HK-2 (cell line): Measurements from ENCODE around the gene LIPG.

Source experiments
- DNase-seq: peaks from one replicate; pipeline ENCODE4 v3.0.0-alpha.2; 2018; ENCODE audit not compliant: unreplicated experiment

LIPG gene

DNA sequence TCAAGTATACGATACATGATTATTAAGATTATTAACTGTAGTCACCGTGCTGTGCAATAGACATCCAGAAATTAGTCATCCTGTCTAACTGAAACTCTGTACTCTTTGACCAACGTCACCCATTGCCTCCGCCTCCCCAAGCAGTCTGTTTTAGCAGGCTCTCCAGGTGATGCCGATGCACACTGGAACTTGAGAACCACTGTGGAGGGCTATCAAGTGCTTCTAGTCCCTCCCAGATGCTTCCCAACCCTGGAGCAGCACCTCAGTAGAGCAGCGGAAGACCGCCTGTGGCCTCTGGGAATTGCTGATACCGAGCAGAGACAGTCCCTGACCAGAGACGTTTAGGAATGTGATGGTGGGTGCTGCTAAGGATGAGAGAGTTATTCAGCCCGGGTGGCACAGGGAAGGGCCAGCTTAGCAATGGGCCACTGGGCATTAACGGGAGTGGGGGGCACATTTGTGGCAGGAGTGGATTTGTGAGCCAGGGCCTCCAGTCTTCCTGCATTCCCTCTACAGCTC lies 50.7 kb downstream of the LIPG start:
- DNase-seq: no peak

DNA sequence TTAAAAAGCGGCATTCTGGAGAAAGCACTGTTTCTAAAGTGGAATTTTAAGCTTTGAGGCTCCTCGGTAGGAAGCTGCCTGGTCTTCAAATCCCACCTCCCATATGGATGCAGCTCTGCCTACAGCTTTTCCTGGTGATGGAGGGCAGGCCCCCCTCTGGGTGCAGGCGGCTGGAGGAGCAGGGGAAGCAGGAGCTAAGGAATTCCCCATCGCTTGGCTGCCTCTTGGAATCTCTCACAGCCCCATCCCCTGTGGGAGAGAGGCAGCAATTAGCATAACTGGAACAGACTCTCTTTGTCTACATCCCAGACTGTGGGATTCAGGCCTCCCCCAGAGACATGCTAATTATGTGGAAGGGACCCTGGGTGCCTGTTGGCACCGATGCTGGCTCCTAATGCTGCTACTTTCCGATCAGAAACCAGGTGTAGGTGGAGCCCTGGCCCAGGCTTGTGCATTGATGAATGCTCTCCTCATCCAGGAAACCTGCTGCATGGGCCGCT lies 51.3 kb downstream of the LIPG start:
- DNase-seq: no peak

- no peak for DNase-seq
Observed at GRCh38 chr18:49613641-49614151, 51.8 kb downstream of the LIPG start.

- no peak for DNase-seq
Observed at GRCh38 chr18:49616618-49617328, 54.9 kb downstream of the LIPG start.

DNA sequence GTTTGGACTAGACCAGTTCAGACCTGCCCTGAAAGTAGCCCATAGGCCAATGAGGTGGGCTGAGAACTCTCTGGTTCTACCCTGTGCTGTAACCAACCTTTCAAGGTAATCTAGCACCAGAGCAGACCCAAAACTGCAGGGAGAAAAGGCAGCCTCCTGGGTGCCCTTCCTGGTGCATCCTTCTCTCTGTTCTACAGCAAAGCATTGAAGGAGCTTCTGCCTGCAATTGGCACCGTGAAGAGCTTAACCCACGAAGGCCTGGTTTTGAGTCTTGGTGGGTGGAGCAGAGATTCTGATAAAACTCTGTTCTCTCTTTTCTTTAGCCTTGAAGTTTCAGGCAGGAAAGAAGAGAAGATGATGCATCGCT lies 55.5 kb downstream of the LIPG start:
- DNase-seq: no peak

- no peak for DNase-seq
Observed at GRCh38 chr18:49617865-49618264, 56.0 kb downstream of the LIPG start.

- DNase-seq: no peak
Observed at GRCh38 chr18:49618742-49619681, 57.2 kb downstream of the LIPG start.

DNA sequence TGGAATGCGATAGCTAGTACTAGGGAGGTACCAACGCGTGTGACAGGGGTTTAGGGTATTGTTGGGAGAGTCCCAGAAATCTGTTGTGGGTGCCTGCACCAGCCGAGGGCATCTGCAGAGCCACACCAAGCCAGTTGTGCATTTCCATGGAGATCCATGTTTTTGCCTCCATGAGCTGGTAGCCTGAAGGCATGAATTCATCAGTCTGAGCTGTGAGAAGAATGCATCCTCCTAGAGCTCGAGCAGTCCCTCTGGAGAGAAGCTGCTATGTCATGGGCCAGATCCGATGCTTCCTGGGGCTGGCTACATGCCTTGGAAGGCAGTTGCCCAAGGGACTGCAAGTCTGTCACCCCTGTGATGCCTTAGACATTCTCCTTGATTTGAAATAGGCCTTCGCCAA lies 57.9 kb downstream of the LIPG start:
- no peak for DNase-seq

DNA sequence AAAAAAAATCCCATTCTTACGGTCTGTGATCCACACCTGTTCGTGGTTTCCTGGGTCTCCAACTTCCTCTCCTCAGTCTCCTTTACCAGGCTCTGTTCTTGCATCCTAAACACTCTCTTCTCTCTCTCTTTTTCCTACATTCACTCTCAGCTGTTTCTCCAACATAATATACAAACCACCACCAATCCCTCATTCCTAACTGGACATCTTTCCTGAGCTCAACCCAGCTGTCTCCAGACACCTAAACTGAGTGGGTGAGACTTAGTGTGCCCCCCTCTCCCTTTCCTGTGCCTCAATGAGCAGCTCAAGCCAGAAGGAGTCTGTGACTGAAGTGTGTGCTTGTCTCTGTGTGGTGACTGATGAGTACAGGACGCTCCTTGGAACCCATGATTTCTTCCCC lies 59.4 kb downstream of the LIPG start:
- no peak for DNase-seq

DNA sequence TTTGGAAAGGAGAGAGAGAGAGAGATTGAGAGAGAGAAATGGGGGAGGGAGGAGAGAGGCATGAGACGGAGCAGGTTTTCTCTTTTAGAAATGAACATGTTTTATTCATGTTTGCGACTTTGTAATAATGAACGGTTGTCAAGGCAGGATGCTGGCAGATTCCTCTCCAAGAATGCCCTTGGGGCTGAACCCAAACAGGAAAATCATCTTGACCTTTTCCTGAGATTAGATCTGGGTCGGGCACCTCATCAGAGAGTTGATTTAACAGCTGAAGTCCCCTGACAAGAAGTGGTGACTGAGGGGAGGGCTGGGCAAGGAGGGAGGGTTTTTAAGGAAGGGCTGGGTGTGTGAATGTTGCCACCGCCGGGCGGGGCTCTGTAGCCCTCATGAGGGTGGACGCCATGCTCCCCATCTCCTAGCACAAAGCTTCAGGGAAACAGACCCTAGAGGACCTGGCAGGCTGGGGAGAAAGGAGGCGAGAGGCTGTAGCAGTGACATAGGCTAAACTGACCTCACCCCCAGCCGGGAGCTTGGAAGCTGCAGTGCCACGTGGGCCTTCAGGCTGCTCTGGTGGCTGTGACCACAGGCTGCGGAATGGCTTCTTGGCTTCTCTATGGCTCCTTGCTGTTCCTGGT lies 60.0 kb downstream of the LIPG start:
- DNase-seq: no peak

DNA sequence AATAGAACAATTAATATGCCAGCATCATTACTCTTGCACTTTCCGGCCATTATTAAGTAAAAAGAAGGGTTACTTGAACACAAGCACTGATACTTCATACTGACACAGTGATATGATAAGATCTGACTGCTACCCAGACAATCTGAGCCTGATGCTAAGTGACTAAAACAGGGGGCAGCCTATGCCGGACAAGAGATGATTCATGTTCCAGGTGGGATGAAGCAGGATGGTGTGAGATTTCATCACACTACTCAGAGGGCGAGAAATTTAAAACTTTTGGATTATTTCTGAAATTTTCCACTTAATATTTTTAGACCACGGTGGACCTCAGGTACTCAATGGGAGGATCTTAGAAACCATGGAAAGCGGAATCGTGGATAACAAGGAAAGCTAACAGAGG lies 61.7 kb downstream of the LIPG start:
- no peak for DNase-seq

DNA sequence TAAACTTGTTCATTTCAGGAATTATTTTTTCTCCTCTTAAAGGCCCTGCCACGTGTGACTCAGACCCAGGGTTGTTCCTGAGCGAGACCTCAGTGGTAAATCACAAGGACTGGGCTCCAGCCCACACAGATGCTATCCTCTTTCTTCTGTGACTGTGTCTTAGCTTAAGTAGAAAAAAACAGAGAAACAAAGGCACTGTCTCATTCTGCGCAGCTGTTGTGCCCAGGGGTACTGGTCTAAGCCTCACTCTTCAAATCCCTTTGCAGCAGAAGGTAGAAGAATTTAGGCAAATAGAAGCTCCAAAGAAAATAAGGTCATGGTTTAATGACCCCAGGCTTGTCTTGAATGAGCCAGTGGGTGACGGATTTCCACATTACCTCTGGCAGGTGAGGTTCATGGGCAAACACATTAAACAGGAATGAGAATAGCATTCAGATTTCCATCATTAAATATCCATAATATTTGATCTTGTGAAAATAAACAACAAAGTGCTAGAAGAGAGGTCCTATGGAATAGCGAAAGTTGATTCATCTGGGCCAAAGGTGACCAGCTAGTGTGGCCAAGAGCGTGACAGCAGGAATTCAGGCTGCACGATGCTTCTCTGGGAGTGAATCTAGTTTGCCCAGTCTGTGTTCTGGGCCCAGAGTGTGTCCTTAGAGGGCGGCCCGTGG lies 63.3 kb downstream of the LIPG start:
- no peak for DNase-seq

- DNase-seq: no peak
Observed at GRCh38 chr18:49626842-49627467, 65.1 kb downstream of the LIPG start.

GRCh38 chr18:49628119-49628518 lies 66.3 kb downstream of the LIPG start:
- no peak for DNase-seq

DNA sequence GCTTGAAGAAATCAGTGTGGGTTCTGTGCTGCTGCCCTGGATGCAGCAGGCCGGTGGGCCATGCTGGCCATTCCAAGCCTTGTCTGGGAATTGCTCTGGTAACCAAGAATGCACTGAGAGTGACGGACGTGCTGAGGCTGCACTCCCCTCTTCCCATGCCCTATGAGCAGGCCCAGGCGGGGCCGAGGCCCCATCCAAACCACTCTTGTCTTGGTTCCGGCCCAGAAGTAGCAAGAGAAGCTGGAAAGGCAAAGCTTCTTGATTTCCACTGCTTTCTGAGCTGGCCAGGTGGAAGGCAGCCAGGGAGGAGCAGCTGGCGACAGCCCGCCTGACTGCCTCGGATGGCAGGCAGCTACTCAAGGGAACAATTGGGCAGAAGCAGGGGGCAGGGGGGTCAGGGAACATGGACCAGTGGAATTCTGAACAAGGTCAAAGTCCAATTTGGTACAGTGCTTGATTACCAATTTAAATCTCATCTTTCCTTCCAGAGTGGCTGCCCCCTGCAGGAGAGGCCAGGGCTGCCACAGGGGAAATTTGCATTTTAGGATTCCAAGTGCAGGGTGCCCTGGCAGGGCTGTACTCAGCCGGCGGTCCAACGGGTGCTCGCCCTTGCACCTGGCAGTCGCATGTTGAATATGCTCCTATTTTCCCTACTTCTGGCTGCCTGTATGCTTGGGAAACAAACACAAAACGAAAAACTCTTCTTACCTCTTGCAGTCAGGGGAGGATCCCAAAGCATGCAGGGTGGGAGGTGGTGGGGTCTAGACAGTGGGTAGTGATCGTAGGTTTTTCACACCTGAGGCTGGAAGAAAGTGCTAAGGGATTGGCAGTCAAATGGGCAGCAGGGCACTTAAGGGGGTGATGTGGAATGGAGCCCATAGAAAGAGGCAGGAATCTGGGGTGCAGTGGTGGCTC lies 67.3 kb downstream of the LIPG start:
- no peak for DNase-seq

DNA sequence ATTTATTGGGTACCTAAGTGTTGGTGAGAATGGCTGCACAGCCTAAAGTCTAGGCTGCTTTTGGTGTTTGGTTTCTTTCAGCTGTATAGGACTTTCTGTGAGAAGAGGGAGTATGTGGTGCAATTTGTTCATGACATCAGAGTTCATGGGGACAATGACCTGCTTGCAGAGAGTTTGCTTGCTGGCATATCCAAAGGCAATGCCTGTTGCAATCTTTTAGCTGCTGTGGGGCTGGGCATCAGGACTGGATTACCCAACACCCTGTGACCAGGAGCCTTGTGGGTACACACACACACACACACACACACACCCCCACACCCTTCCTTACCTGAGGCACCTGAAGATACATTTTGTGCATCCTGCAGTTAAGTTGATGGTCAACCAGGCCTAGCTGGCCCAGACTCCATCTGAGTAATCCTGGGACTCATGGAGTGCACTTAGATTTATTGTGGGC lies 68.4 kb downstream of the LIPG start:
- no peak for DNase-seq

- DNase-seq: no peak
Observed at GRCh38 chr18:49631146-49631866, 69.4 kb downstream of the LIPG start.

DNA sequence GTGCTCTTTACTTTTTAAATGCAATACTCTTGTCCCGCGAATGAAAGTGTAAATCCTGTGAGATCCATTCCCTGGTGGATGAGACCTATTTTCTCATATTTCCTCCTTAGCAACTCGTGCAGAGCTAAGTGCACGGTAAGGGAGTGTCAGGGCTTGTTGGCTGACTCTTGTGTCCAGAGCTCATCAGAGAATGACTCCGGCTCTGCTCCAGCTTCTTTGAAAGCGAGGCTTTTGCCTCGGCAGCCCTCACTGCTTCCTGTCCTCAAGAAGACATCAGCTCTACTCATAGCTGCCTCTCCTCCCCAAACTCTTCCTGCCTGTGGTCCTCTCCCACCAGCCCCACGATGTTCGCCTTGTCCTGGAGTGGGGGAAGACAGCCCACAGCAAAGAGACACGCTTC lies 70.7 kb downstream of the LIPG start:
- no peak for DNase-seq

DNA sequence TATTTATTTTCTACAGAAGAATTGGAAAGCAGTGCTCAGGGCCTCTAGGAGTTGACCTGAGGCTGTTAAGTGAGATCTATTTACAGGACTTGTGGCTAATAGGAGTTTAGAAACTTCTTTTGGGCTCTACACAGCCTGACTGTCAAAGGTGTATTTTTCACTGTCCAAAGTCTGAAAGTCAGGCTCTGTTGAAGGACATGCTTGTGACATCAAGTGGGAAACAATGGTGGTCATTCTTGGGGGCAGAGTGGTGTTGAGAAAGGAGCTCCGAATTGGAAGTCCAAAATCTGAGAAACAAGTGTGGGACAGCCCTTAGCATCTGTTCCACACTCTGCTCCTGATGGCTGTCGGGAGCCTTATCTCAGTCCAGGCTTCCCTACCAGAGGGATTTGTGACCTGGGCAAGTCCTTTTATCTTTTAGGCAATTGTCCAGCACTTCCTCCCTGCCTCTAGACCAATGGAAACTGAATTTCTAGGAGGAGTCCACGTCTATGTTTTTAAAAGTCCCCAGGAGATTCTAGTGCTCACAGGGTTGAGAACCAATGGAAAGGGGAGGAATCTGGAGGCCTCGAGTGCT lies 76.4 kb downstream of the LIPG start:
- no peak for DNase-seq
